HEK293 (cell line): ENCODE measurements around the gene DOK6.

Experiments
- CTCF ChIA-PET: fragments of 350-600 bp; formaldehyde crosslinking; extraction: SDS; loops from one replicate; lab custom pipeline; 2021; ENCODE audit warnings: antibody characterized with exemption; lab: Yijun Ruan, JAX
- POLR2A ChIA-PET: fragments of 300-600 bp; formaldehyde crosslinking; extraction: SDS; loops from one replicate; lab custom pipeline; 2020; ENCODE audit warnings: antibody characterized with exemption, inconsistent platforms; lab: Yijun Ruan, JAX
- H3K27ac ChIP-seq: fragments of 200-500 bp; sonication (Bioruptor generic); 2 replicates; pipeline ENCODE4 v1.5.1; 2014; ENCODE audit warnings: low read depth, low read length, control low read depth, inconsistent platforms; ENCODE audit errors: extremely low read depth
- H3K36me3 ChIP-seq, 2 experiments: fragments of 200-500 bp in 1 of 2; sonication (Bioruptor generic) in 1 of 2; 1 replicate in 1 of 2; 2 replicates in 1 of 2; pipeline ENCODE4 v1.5.1; 2014 to 2017; ENCODE audit warnings: inconsistent platforms in 2 of 2, low read length in 2 of 2; ENCODE audit not compliant: control insufficient read depth in 2 of 2, insufficient read depth in 1 of 2
- H3K4me1 ChIP-seq: fragments of 200-500 bp; sonication (Bioruptor generic); 2 replicates; pipeline ENCODE4 v1.5.1; 2014; ENCODE audit warnings: mild to moderate bottlenecking, low read length, inconsistent platforms; ENCODE audit not compliant: control insufficient read depth, insufficient read depth
- H3K4me3 ChIP-seq: 2 replicates; pipeline ENCODE4 v1.5.1; 2011; ENCODE audit warnings: low read depth, mild to moderate bottlenecking, control low read depth, low read length, moderate library complexity
- H3K9me3 ChIP-seq: fragments of 200-500 bp; sonication (Bioruptor generic); 2 replicates; pipeline ENCODE4 v1.5.1; 2014; ENCODE audit warnings: low read depth, low read length, inconsistent platforms; ENCODE audit not compliant: control insufficient read depth, insufficient read depth
- BCL11B ChIP-seq: fragments of 450-650 bp; formaldehyde crosslinking; IDR thresholded peaks from 2 replicates; pipeline ENCODE4 v1.5.1; 2016; ENCODE audit warnings: low read depth, missing biosample characterization, missing genetic modification characterization
- KLF9 ChIP-seq: fragments of 450-650 bp; formaldehyde crosslinking; IDR thresholded peaks from 2 replicates; pipeline ENCODE4 v1.5.1; 2016; ENCODE audit warnings: missing biosample characterization, missing genetic modification characterization, low read depth
- MYNN ChIP-seq: fragments of 450-650 bp; formaldehyde crosslinking; IDR thresholded peaks from 2 replicates; pipeline ENCODE4 v1.5.1; 2016; ENCODE audit warnings: missing biosample characterization, missing genetic modification characterization, borderline replicate concordance
- PBX3 ChIP-seq: sonication (generic); formaldehyde crosslinking; IDR thresholded peaks from 2 replicates; pipeline ENCODE4 v1.8.1; 2022; ENCODE audit warnings: mild to moderate bottlenecking, moderate library complexity, missing genetic modification reagents
- SCRT2 ChIP-seq: fragments of 450-650 bp; formaldehyde crosslinking; IDR thresholded peaks from 2 replicates; pipeline ENCODE4 v1.5.1; 2016; ENCODE audit warnings: missing biosample characterization, missing genetic modification characterization
- SP2 ChIP-seq: fragments of 450-650 bp; formaldehyde crosslinking; IDR thresholded peaks from 2 replicates; pipeline ENCODE4 v1.5.1; 2016; ENCODE audit warnings: missing biosample characterization, missing genetic modification characterization
- ZBTB48 ChIP-seq: fragments of 450-650 bp; formaldehyde crosslinking; IDR thresholded peaks from 2 replicates; pipeline ENCODE4 v1.5.1; 2016; ENCODE audit warnings: missing biosample characterization, missing genetic modification characterization
- ZBTB8A ChIP-seq: fragments of 450-650 bp; formaldehyde crosslinking; IDR thresholded peaks from 2 replicates; pipeline ENCODE4 v1.5.1; 2016; ENCODE audit warnings: missing biosample characterization, missing genetic modification characterization
- ZNF112 ChIP-seq: fragments of 450-650 bp; formaldehyde crosslinking; IDR thresholded peaks from 2 replicates; pipeline ENCODE4 v1.5.0; 2017; ENCODE audit warnings: missing biosample characterization, missing genetic modification characterization
- ZNF311 ChIP-seq: fragments of 450-650 bp; formaldehyde crosslinking; IDR thresholded peaks from 2 replicates; pipeline ENCODE4 v1.5.1; 2017; ENCODE audit warnings: missing biosample characterization, missing genetic modification characterization, borderline replicate concordance
- ZNF366 ChIP-seq: fragments of 450-650 bp; formaldehyde crosslinking; conservative IDR thresholded peaks from 2 replicates; pipeline ENCODE4 v1.5.1; 2016; ENCODE audit warnings: missing biosample characterization, missing genetic modification characterization
- ZNF391 ChIP-seq: fragments of 450-650 bp; formaldehyde crosslinking; IDR thresholded peaks from 2 replicates; pipeline ENCODE4 v1.5.1; 2016; ENCODE audit warnings: low read depth, missing biosample characterization, missing genetic modification characterization, borderline replicate concordance
- ZNF426 ChIP-seq: fragments of 450-650 bp; formaldehyde crosslinking; IDR thresholded peaks from 2 replicates; pipeline ENCODE4 v1.5.1; 2017; ENCODE audit warnings: missing biosample characterization, missing genetic modification characterization, mild to moderate bottlenecking, inconsistent platforms, moderate library complexity
- ZNF473 ChIP-seq: fragments of 450-650 bp; formaldehyde crosslinking; IDR thresholded peaks from 2 replicates; pipeline ENCODE4 v1.5.1; 2017; ENCODE audit warnings: missing biosample characterization, missing genetic modification characterization
- ZNF513 ChIP-seq: fragments of 450-650 bp; IDR thresholded peaks from 2 replicates; pipeline ENCODE4 v1.5.1; 2018; ENCODE audit warnings: missing biosample characterization, missing genetic modification characterization
- ZNF518A ChIP-seq: fragments of 450-650 bp; formaldehyde crosslinking; conservative IDR thresholded peaks from 2 replicates; pipeline ENCODE4 v1.5.1; 2016; ENCODE audit warnings: low read depth, missing biosample characterization, missing genetic modification characterization
- ZNF544 ChIP-seq: fragments of 450-650 bp; formaldehyde crosslinking; IDR thresholded peaks from 2 replicates; pipeline ENCODE4 v1.5.0; 2017; ENCODE audit warnings: missing biosample characterization, missing genetic modification characterization
- ZNF549 ChIP-seq: fragments of 450-650 bp; IDR thresholded peaks from 2 replicates; pipeline ENCODE4 v1.5.1; 2018; ENCODE audit warnings: missing biosample characterization, missing genetic modification characterization, mild to moderate bottlenecking, inconsistent platforms, moderate library complexity
- ZNF585B ChIP-seq: fragments of 450-650 bp; formaldehyde crosslinking; IDR thresholded peaks from 2 replicates; pipeline ENCODE4 v1.5.1; 2016; ENCODE audit warnings: missing biosample characterization, missing genetic modification characterization
- ZNF623 ChIP-seq: fragments of 450-650 bp; formaldehyde crosslinking; IDR thresholded peaks from 2 replicates; pipeline ENCODE4 v1.5.1; 2016; ENCODE audit warnings: missing biosample characterization, missing genetic modification characterization
- ZNF645 ChIP-seq: fragments of 450-650 bp; formaldehyde crosslinking; IDR thresholded peaks from 2 replicates; pipeline ENCODE4; 2016; ENCODE audit warnings: missing biosample characterization, missing genetic modification characterization
- ZNF658 ChIP-seq: fragments of 450-650 bp; formaldehyde crosslinking; IDR thresholded peaks from 2 replicates; pipeline ENCODE4; 2016; ENCODE audit warnings: missing biosample characterization, missing genetic modification characterization
- ZNF660 ChIP-seq: fragments of 450-650 bp; IDR thresholded peaks from 2 replicates; pipeline ENCODE4 v1.5.1; 2018; ENCODE audit warnings: missing biosample characterization, mild to moderate bottlenecking, missing genetic modification characterization
- ZNF692 ChIP-seq: fragments of 450-650 bp; formaldehyde crosslinking; IDR thresholded peaks from 2 replicates; pipeline ENCODE4 v1.5.1; 2016; ENCODE audit warnings: missing biosample characterization, missing genetic modification characterization
- ZNF768 ChIP-seq: fragments of 450-650 bp; formaldehyde crosslinking; IDR thresholded peaks from 2 replicates; pipeline ENCODE4 v1.5.1; 2018; ENCODE audit warnings: missing biosample characterization, mild to moderate bottlenecking, missing genetic modification characterization
- ZNF792 ChIP-seq: fragments of 450-650 bp; formaldehyde crosslinking; IDR thresholded peaks from 2 replicates; pipeline ENCODE4 v1.5.1; 2016; ENCODE audit warnings: missing biosample characterization, missing genetic modification characterization
- ZSCAN16 ChIP-seq: fragments of 450-650 bp; formaldehyde crosslinking; IDR thresholded peaks from 2 replicates; pipeline ENCODE4 v1.5.1; 2016; ENCODE audit warnings: missing biosample characterization, missing genetic modification characterization

Gene DOK6

GRCh38 chr18:69590150-69590549 is 189.5 kb downstream of the DOK6 start:
- TF ChIP-seq BCL11B (tag by site-specific recombination) (no peak), ZNF658 (tag by site-specific recombination) (no peak), ZNF660 (no peak), KLF9 (tag by site-specific recombination) (no peak), ZNF692 (tag by site-specific recombination) (no peak), SCRT2 (no peak), ZBTB48 (no peak), ZNF645 (no peak), ZNF311 (no peak), ZBTB8A (tag by site-specific recombination) (no peak), ZNF366 (tag by site-specific recombination) (no peak), ZNF513 (tag by site-specific recombination) (no peak), ZNF112 (tag by site-specific recombination) (no peak), ZNF585B (no peak), ZNF426 (tag by site-specific recombination) (no peak), ZSCAN16 (tag by site-specific recombination) (no peak)
- ChIA-PET CTCF (no interaction called here), POLR2A (no interaction called here)

GRCh38 chr18:69596345-69596744 is 195.7 kb downstream of the DOK6 start:
- POLR2A ChIA-PET, result no interaction called here
- Histone ChIP-seq H3K27ac (no peak overlapping the region), H3K4me3 (no peak overlapping the region), H3K4me1 (no peaks in the 10 kb centered on the region), H3K36me3 (no peaks in the 10 kb centered on the region), H3K9me3 (no peaks in the 10 kb centered on the region)
- CTCF ChIA-PET, result no interaction called here
- TF ChIP-seq MYNN (tag by site-specific recombination), result no peak
- no peak for TF ChIP-seq ZNF549 (tag by site-specific recombination)
- TF ChIP-seq ZNF391 (tag by site-specific recombination), result no peak
- TF ChIP-seq SP2 (tag by site-specific recombination), result no peak
- no peak for TF ChIP-seq ZNF623 (tag by site-specific recombination)
- TF ChIP-seq ZNF792 (tag by site-specific recombination), result no peak
- TF ChIP-seq ZNF585B, result no peak
- TF ChIP-seq ZNF768 (tag by site-specific recombination), result no peak
- TF ChIP-seq ZNF544 (tag by site-specific recombination), result no peak
- TF ChIP-seq PBX3 (CRISPR knock-in tag), result no peak
- no peak for TF ChIP-seq ZNF518A
- no peak for TF ChIP-seq ZNF473 (tag by site-specific recombination)

More at GRCh38 chr18:69590150-69590549, 189.5 kb downstream of the DOK6 start:
- Histone ChIP-seq H3K27ac (no peak overlapping the region), H3K4me1 (no peaks in the 10 kb centered on the region), H3K36me3 (no peaks in the 10 kb centered on the region), H3K9me3 (no peaks in the 10 kb centered on the region), H3K4me3 (no peak overlapping the region)
